HepG2 (cell line): ENCODE results near the gene ADRA2B. TPM values are rescaled to one million over a fixed set of nuclear protein-coding genes. Genes with fewer than 3 reads are reported as not detected.

Experiments used
- ATAC-seq: fragments of 200-7000 bp; cut with Tn5 transposase; 3 replicates; pipeline ENCODE4 v1.9.1; 2020; ENCODE audit warnings: mild to moderate bottlenecking, moderate library complexity
- BruUV-seq: library from RNA; stranded (reverse); fragments of 400-500 nt; replicated peaks from 2 replicates; lab custom pipeline; 2021; lab: Mats Ljungman, UMichigan
- CTCF ChIA-PET: fragments of 300-600 bp; formaldehyde crosslinking; extraction: SDS; loops from one replicate; lab custom pipeline; 2021; ENCODE audit warnings: low total read pairs, inconsistent platforms, low intra/inter-chr PET ratio; lab: Yijun Ruan, JAX
- POLR2A ChIA-PET: fragments of 350-600 bp; sonication (Branson Sonifier 250); formaldehyde crosslinking; loops from one replicate; lab custom pipeline; 2020; ENCODE audit warnings: antibody characterized with exemption, inconsistent platforms; lab: Yijun Ruan, JAX
- DNase-seq: peaks from one replicate; pipeline ENCODE4 v3.0.0-alpha.2; 2015; ENCODE audit warnings: low spot score
- FAIRE-seq: peaks from 3 replicates; lab custom pipeline; 2011; peaks lifted over from hg19 to GRCh38; lab: Jason Lieb, UNC
- H2AFZ ChIP-seq: one replicate; pipeline ENCODE4 v1.6.1; 2011; ENCODE audit warnings: low read length, inconsistent platforms
- H3K27ac ChIP-seq: fragments of 300-600 bp; 3 replicates; pipeline ENCODE4 v1.8.0; 2011; ENCODE audit warnings: mixed run types, mild to moderate bottlenecking, mixed read lengths, low read length, inconsistent platforms; ENCODE audit not compliant: insufficient read depth; ENCODE audit errors: extremely low read length
- H3K27me3 ChIP-seq, 2 experiments: fragments of 200-600 bp in 1 of 2; 2 replicates in 1 of 2; 3 replicates in 1 of 2; pipeline versions ENCODE4 v1.6.0 to v1.8.0; 2011; ENCODE audit warnings: low read length in 2 of 2, mild to moderate bottlenecking in 2 of 2, moderate library complexity in 2 of 2, inconsistent platforms in 1 of 2; ENCODE audit not compliant: insufficient read depth in 2 of 2, control insufficient read depth in 1 of 2
- H3K36me3 ChIP-seq, 2 experiments: fragments of 200-600 bp in 1 of 2; replicated peaks in 1 of 2; 2 replicates in 1 of 2; 3 replicates in 1 of 2; pipeline versions ENCODE4 v1.5.1 to v1.8.0; 2011; ENCODE audit warnings: low read length in 2 of 2, inconsistent platforms in 1 of 2; ENCODE audit not compliant: insufficient read depth in 2 of 2, control insufficient read depth in 1 of 2
- H3K4me1 ChIP-seq: 2 replicates; pipeline ENCODE4 v1.5.1; 2012; ENCODE audit warnings: low read length, inconsistent platforms; ENCODE audit not compliant: insufficient read depth
- H3K4me2 ChIP-seq: 2 replicates; pipeline ENCODE4 v1.6.0; 2011; ENCODE audit warnings: low read depth, low read length, inconsistent platforms
- H3K4me3 ChIP-seq, 3 experiments: fragments of 200-600 bp in 1 of 3; sonication (generic), shearing (Covaris generic) in 1 of 3; replicated peaks in 1 of 3; 2 replicates each; pipeline ENCODE4 v1.5.1; 2011 to 2016; ENCODE audit warnings: low read length in 3 of 3, inconsistent platforms in 2 of 3, low read depth in 2 of 3, mild to moderate bottlenecking in 2 of 3, control low read depth in 1 of 3, mixed read lengths in 1 of 3; ENCODE audit not compliant: insufficient read depth in 1 of 3
- H3K79me2 ChIP-seq: one replicate; pipeline ENCODE4 v1.6.1; 2011; ENCODE audit warnings: low read length, inconsistent platforms; ENCODE audit not compliant: insufficient read depth
- H3K9ac ChIP-seq: 2 replicates; pipeline ENCODE4 v1.6.0; 2011; ENCODE audit warnings: mild to moderate bottlenecking, low read depth, low read length, inconsistent platforms; ENCODE audit not compliant: insufficient read depth
- H3K9me3 ChIP-seq: 2 replicates; pipeline ENCODE4 v1.5.1; 2012; ENCODE audit warnings: mild to moderate bottlenecking, low read length
- H4K20me1 ChIP-seq: 2 replicates; pipeline ENCODE4 v1.6.0; 2011; ENCODE audit warnings: inconsistent platforms, mild to moderate bottlenecking, low read length, moderate library complexity; ENCODE audit not compliant: insufficient read depth
- CHD4 ChIP-seq: fragments of 200-600 bp; sonication (generic); IDR thresholded peaks from 2 replicates; pipeline ENCODE4 v1.7.0; 2017; ENCODE audit warnings: mild to moderate bottlenecking, low read length, borderline replicate concordance
- DR1 ChIP-seq: sonication (generic); formaldehyde crosslinking; IDR thresholded peaks from 2 replicates; pipeline ENCODE4 v1.8.0; 2021; ENCODE audit warnings: mild to moderate bottlenecking, missing genetic modification reagents, inconsistent platforms
- FUBP1 ChIP-seq: sonication (generic); formaldehyde crosslinking; IDR thresholded peaks from 2 replicates; pipeline ENCODE4 v1.5.1; 2020; ENCODE audit warnings: missing genetic modification reagents, mild to moderate bottlenecking, borderline replicate concordance
- KDM3A ChIP-seq: IDR thresholded peaks from 2 replicates; pipeline ENCODE4 v1.6.1; 2018; ENCODE audit warnings: low read depth, missing compliant biosample characterization
- KLF6 ChIP-seq: IDR thresholded peaks from 2 replicates; pipeline ENCODE4 v1.8.0; 2016; ENCODE audit warnings: missing biosample characterization, missing genetic modification reagents
- PHF21A ChIP-seq: sonication (generic); formaldehyde crosslinking; IDR thresholded peaks from 2 replicates; pipeline ENCODE4 v1.5.0; 2020; ENCODE audit warnings: mild to moderate bottlenecking, missing genetic modification reagents
- TFDP1 ChIP-seq: IDR thresholded peaks from 2 replicates; pipeline ENCODE4 v1.6.1; 2016; ENCODE audit warnings: missing compliant biosample characterization, missing genetic modification reagents, borderline replicate concordance
- ZBTB33 ChIP-seq: sonication (generic); formaldehyde crosslinking; IDR thresholded peaks from 2 replicates; pipeline ENCODE4 v1.4.0; 2020; ENCODE audit warnings: missing genetic modification reagents
- ZBTB37 ChIP-seq: sonication (generic); formaldehyde crosslinking; IDR thresholded peaks from 2 replicates; pipeline ENCODE4 v1.4.0; 2020; ENCODE audit warnings: mild to moderate bottlenecking, missing genetic modification reagents
- ZBTB46 ChIP-seq: sonication (generic); formaldehyde crosslinking; IDR thresholded peaks from 2 replicates; pipeline ENCODE4 v1.4.0; 2020; ENCODE audit warnings: mild to moderate bottlenecking, missing genetic modification reagents, borderline replicate concordance
- ZFX ChIP-seq: sonication (generic); formaldehyde crosslinking; IDR thresholded peaks from 2 replicates; pipeline ENCODE4 v1.4.0; 2020; ENCODE audit warnings: mild to moderate bottlenecking, low read depth, missing genetic modification reagents, moderate library complexity
- ZHX1 ChIP-seq: sonication (generic); formaldehyde crosslinking; IDR thresholded peaks from 2 replicates; pipeline ENCODE4 v1.8.1; 2022; ENCODE audit warnings: low read depth, mild to moderate bottlenecking, missing genetic modification reagents
- ZNF720 ChIP-seq: sonication (generic); formaldehyde crosslinking; IDR thresholded peaks from 2 replicates; pipeline ENCODE4 v1.4.0; 2020; ENCODE audit warnings: missing genetic modification reagents
- WGBS: methylation state at CpG from one replicate; pipeline ENCODE4 v1.1.6; 2017; ENCODE audit warnings: low lambda C conversion rate; 5-methylcytosine and 5-hydroxymethylcytosine counted together
- in situ Hi-C: cut with HindIII; loops from 2 replicates; pipeline ENCODE4 v1.10.0; 2017; ENCODE audit warnings: low pct_unique_long_range_greater_than_20kb; ENCODE audit not compliant: extremely low pct_ligation_motif_present
- intact Hi-C: fragments of 100-400 bp; cut with micrococcal nuclease; formaldehyde crosslinking; loops from one replicate; pipeline ENCODE4 v1.10.0; 2022; ENCODE audit not compliant: unreplicated experiment
- polyA plus RNA-seq, 8 experiments: library from polyadenylated mRNA; depleted of rRNA in 3 of 8; stranded (reverse) in 7 of 8; unstranded in 1 of 8; fragments of >200 nt; fragmentation: Illumina TruSeq in 4 of 8; extraction: Trizol in 4 of 8; gene quantifications; 2 replicates each; pipeline versions ENCODE4 v1.2.1 to v1.2.3, GENCODE V29; 2011 to 2016; ENCODE audit warnings: low read depth in 4 of 8, missing spikeins in 1 of 8, mixed read lengths in 1 of 8; ENCODE audit not compliant: insufficient read depth in 1 of 8
- total RNA-seq, 5 experiments: library from RNA; depleted of rRNA; stranded (reverse); fragments of >200 nt; fragmentation: Illumina TruSeq; extraction: Trizol; gene quantifications; 2 replicates each; pipeline ENCODE4 v1.2.3, GENCODE V29; 2016; ENCODE audit warnings: low read depth in 1 of 5

The ADRA2B gene
- total and polyA plus RNA-seq, 2 of the 13 experiments (the other 11 are each of a cell fraction or from before 2014, with no cell fraction given), result not detected

GRCh38 chr2:96072746-96073145 is 43.6 kb downstream of the ADRA2B start:
- no peak overlapping the region for H2AFZ ChIP-seq
- no peak overlapping the region for H3K4me3 ChIP-seq
- intact Hi-C loops, result no loop called here
- ChIA-PET CTCF (no interaction called here), POLR2A (no interaction called here)
- H3K27ac ChIP-seq, result no peak overlapping the region
- no peaks in the 10 kb centered on the region for H4K20me1 ChIP-seq
- ATAC-seq (no peak), FAIRE-seq (no peak), DNase-seq (no peak)
- no TSS peak for BruUV-seq
- H3K9ac ChIP-seq, result no peak overlapping the region
- 49% methylated on average over 9 of the region's 11 CpGs for WGBS
- H3K79me2 ChIP-seq, result no peaks in the 10 kb centered on the region
- no peak overlapping the region for H3K4me2 ChIP-seq
- no peaks in the 10 kb centered on the region for H3K36me3 ChIP-seq
- H3K9me3 ChIP-seq, result no peaks in the 10 kb centered on the region
- in situ Hi-C loops, result loop anchor here (25.0 kb wide), 1 partner anchor 1590 kb away; the partner anchor contains the start of genes ACTR1B and C2orf92
- H3K4me1 ChIP-seq, result peaks cover 21% of the 10 kb centered on the region
- H3K27me3 ChIP-seq, result peaks cover 4 to 10% of the 10 kb centered on the region in 2 experiments; a peak in 3 of 5 replicates
- TF ChIP-seq ZNF720 (CRISPR knock-in tag), result no peak
- TF ChIP-seq CHD4, result no peak
- no peak for TF ChIP-seq ZBTB46 (CRISPR knock-in tag)
- TF ChIP-seq ZBTB33 (CRISPR knock-in tag), result no peak
- no peak for TF ChIP-seq ZHX1
- TF ChIP-seq KLF6 (CRISPR knock-in tag), result no peak
- no peak for TF ChIP-seq FUBP1 (CRISPR knock-in tag)
- no peak for TF ChIP-seq TFDP1 (CRISPR knock-in tag)
- no peak for TF ChIP-seq DR1
- TF ChIP-seq PHF21A, result no peak
- TF ChIP-seq KDM3A, result no peak
- no peak for TF ChIP-seq ZFX (CRISPR knock-in tag)
- TF ChIP-seq ZBTB37 (CRISPR knock-in tag), result no peak
